IMR-90 (cell line): ENCODE results near the gene UBE2K. TPM values are rescaled to one million over a fixed set of nuclear protein-coding genes. Genes with fewer than 3 reads are reported as not detected.

ENCODE experiments used
- ATAC-seq: fragments of 200-7000 bp; cut with Tn5 transposase; 2 replicates; pipeline ENCODE4 v1.9.1; 2020; ENCODE audit warnings: low read depth, mild to moderate bottlenecking, moderate library complexity
- BruUV-seq: library from RNA; stranded (reverse); fragments of 400-500 nt; replicated peaks from 2 replicates; lab custom pipeline; 2021; lab: Mats Ljungman, UMichigan
- CTCF ChIA-PET: fragments of 300-600 bp; formaldehyde crosslinking; extraction: SDS; loops from one replicate; lab custom pipeline; 2021; ENCODE audit warnings: antibody characterized with exemption; lab: Yijun Ruan, JAX
- POLR2A ChIA-PET: fragments of 300-600 bp; sonication (Branson Sonifier 250); formaldehyde crosslinking; loops from one replicate; lab custom pipeline; 2022; ENCODE audit warnings: antibody characterized with exemption; ENCODE audit not compliant: unreplicated experiment; lab: Charles Lee
- DNase-seq: peaks from one replicate; pipeline ENCODE4 v3.0.0; 2013
- H2AFZ ChIP-seq: replicated peaks from 2 replicates; pipeline ENCODE3; 2013; ENCODE audit warnings: low read length, mild to moderate bottlenecking; ENCODE audit not compliant: poor library complexity
- H2AK5ac ChIP-seq: 2 replicates; pipeline ENCODE4 v1.6.1; 2013; ENCODE audit warnings: low read depth, low read length, inconsistent platforms
- H2AK9ac ChIP-seq: replicated peaks from 2 replicates; pipeline ENCODE3; 2013; ENCODE audit warnings: mild to moderate bottlenecking, low read depth, low read length, moderate library complexity; ENCODE audit not compliant: poor library complexity
- H2BK120ac ChIP-seq: 2 replicates; pipeline ENCODE4 v1.6.1; 2013; ENCODE audit warnings: low read depth, low read length, inconsistent platforms
- H2BK15ac ChIP-seq: 3 replicates; pipeline ENCODE4 v1.6.1; 2013; ENCODE audit warnings: low read depth, low read length, inconsistent platforms
- H2BK20ac ChIP-seq: 2 replicates; pipeline ENCODE4 v1.6.1; 2013; ENCODE audit warnings: low read depth, mild to moderate bottlenecking, inconsistent platforms, low read length, moderate library complexity
- H2BK5ac ChIP-seq: 2 replicates; pipeline ENCODE4 v1.6.1; 2013; ENCODE audit warnings: mild to moderate bottlenecking, low read depth, low read length, inconsistent platforms; ENCODE audit not compliant: poor library complexity, severe bottlenecking
- H3K14ac ChIP-seq: replicated peaks from 2 replicates; pipeline ENCODE4 v1.6.1; 2013; ENCODE audit warnings: low read depth, low read length, inconsistent platforms
- H3K18ac ChIP-seq: 2 replicates; pipeline ENCODE4 v1.6.1; 2013; ENCODE audit warnings: low read depth, low read length, control low read depth
- H3K23ac ChIP-seq: 2 replicates; pipeline ENCODE4 v1.6.1; 2013; ENCODE audit warnings: low read depth, low read length, inconsistent platforms
- H3K27ac ChIP-seq: 2 replicates; pipeline ENCODE4 v1.5.1; 2013; ENCODE audit warnings: mild to moderate bottlenecking, control low read depth, low read length; ENCODE audit not compliant: insufficient read depth
- H3K27me3 ChIP-seq: 2 replicates; pipeline ENCODE4 v1.6.1; 2013; ENCODE audit warnings: low read length; ENCODE audit not compliant: control insufficient read depth, insufficient read depth
- H3K36me3 ChIP-seq: 2 replicates; pipeline ENCODE4 v1.6.1; 2013; ENCODE audit warnings: low read length, mixed read lengths; ENCODE audit not compliant: control insufficient read depth, insufficient read depth
- H3K4ac ChIP-seq: 2 replicates; pipeline ENCODE4 v1.6.1; 2013; ENCODE audit warnings: low read depth, low read length, inconsistent platforms
- H3K4me1 ChIP-seq: 2 replicates; pipeline ENCODE4 v1.6.1; 2013; ENCODE audit warnings: low read length, mixed read lengths; ENCODE audit not compliant: control insufficient read depth, insufficient read depth
- H3K4me2 ChIP-seq: 2 replicates; pipeline ENCODE4 v1.6.1; 2013; ENCODE audit warnings: low read depth, mild to moderate bottlenecking, control low read depth, low read length, moderate library complexity
- H3K4me3 ChIP-seq: 2 replicates; pipeline ENCODE4 v1.5.1; 2013; ENCODE audit warnings: low read depth, mild to moderate bottlenecking, control low read depth, low read length, moderate library complexity; ENCODE audit not compliant: insufficient read depth
- H3K56ac ChIP-seq: 2 replicates; pipeline ENCODE4 v1.6.1; 2013; ENCODE audit warnings: low read length, inconsistent platforms; ENCODE audit not compliant: insufficient read depth; ENCODE audit errors: extremely low read depth
- H3K79me1 ChIP-seq, 2 experiments: 2 replicates each; pipeline ENCODE4 v1.6.1; 2013; ENCODE audit warnings: low read length in 2 of 2, inconsistent platforms in 1 of 2, low read depth in 1 of 2
- H3K9ac ChIP-seq: 2 replicates; pipeline ENCODE4 v1.6.1; 2013; ENCODE audit warnings: low read depth, low read length, control low read depth
- H3K9me1 ChIP-seq: 2 replicates; pipeline ENCODE4 v1.6.1; 2013; ENCODE audit warnings: low read length, inconsistent platforms; ENCODE audit not compliant: insufficient read depth
- H3K9me3 ChIP-seq: 2 replicates; pipeline ENCODE4 v1.6.1; 2013; ENCODE audit warnings: low read length; ENCODE audit not compliant: control insufficient read depth, insufficient read depth
- H4K20me1 ChIP-seq: 2 replicates; pipeline ENCODE4 v1.6.1; 2013; ENCODE audit warnings: low read length, inconsistent platforms; ENCODE audit not compliant: insufficient read depth
- H4K5ac ChIP-seq: 2 replicates; pipeline ENCODE4 v1.6.1; 2013; ENCODE audit warnings: mild to moderate bottlenecking, low read depth, low read length, control low read depth
- H4K8ac ChIP-seq, 2 experiments: 2 replicates each; pipeline ENCODE4 v1.6.1; 2013; ENCODE audit warnings: low read depth in 2 of 2, low read length in 2 of 2, control low read depth in 1 of 2, inconsistent platforms in 1 of 2
- H4K91ac ChIP-seq: 2 replicates; pipeline ENCODE4 v1.6.1; 2013; ENCODE audit warnings: low read depth, low read length, inconsistent platforms; ENCODE audit not compliant: insufficient read depth
- CEBPB ChIP-seq: IDR thresholded peaks from 2 replicates; pipeline ENCODE4 v1.6.1; 2012; ENCODE audit warnings: low read depth, low read length, improper control_type of control experiment
- CHD1 ChIP-seq: IDR thresholded peaks from 2 replicates; pipeline ENCODE4 v1.6.1; 2012; ENCODE audit warnings: low read depth, low read length, improper control_type of control experiment
- FOS ChIP-seq: fragments of 150-350 bp; IDR thresholded peaks from 2 replicates; pipeline ENCODE4 v1.6.1; 2016; ENCODE audit warnings: low read depth, low read length
- WGBS, 2 experiments: methylation state at CpG; one replicate each; pipeline versions ENCODE4 v1.1.5 to v1.1.7; 2013; ENCODE audit warnings: missing lambda C conversion rate in 2 of 2; ENCODE audit not compliant: insufficient read length in 1 of 2; ENCODE audit errors: extremely low coverage in 2 of 2; 5-methylcytosine and 5-hydroxymethylcytosine counted together
- dilution Hi-C: fragments of 300-500 bp; cut with HindIII; formaldehyde crosslinking; loops from one replicate; pipeline ENCODE4 v1.14.3; 2018; ENCODE audit warnings: low sequenced_read_pairs; ENCODE audit not compliant: unreplicated experiment
- in situ Hi-C: fragments of 300-500 bp; cut with MboI; formaldehyde crosslinking; loops from 3 replicates; pipeline ENCODE4 v1.14.3; 2019; ENCODE audit warnings: low sequenced_read_pairs, inconsistent platforms, mixed read lengths
- intact Hi-C: fragments of 100-400 bp; cut with micrococcal nuclease; formaldehyde crosslinking; loops from 2 replicates; pipeline ENCODE4 v1.10.0; 2022
- polyA plus RNA-seq, 3 experiments: library from polyadenylated mRNA; depleted of rRNA; stranded (reverse); fragments of >200 nt; gene quantifications; 2 replicates each; pipeline ENCODE4 v1.2.3, GENCODE V29; 2012; ENCODE audit warnings: low replicate concordance in 1 of 3
- total RNA-seq: library from RNA; depleted of rRNA; stranded (reverse); fragments of >200 nt; gene quantifications from 2 replicates; pipeline ENCODE4 v1.2.3, GENCODE V29; 2012
- TF ChIP-seq, protein P1 (sequence below): conservative IDR thresholded peaks from 2 replicates; pipeline ENCODE4 v1.5.1; 2012; ENCODE audit warnings: mild to moderate bottlenecking, low read depth, low read length, improper control_type of control experiment

Gene UBE2K
- total and polyA plus RNA-seq, 2 of the 4 experiments (the other 2 are of a cell fraction), result 17.7 to 44.8 TPM

DNA sequence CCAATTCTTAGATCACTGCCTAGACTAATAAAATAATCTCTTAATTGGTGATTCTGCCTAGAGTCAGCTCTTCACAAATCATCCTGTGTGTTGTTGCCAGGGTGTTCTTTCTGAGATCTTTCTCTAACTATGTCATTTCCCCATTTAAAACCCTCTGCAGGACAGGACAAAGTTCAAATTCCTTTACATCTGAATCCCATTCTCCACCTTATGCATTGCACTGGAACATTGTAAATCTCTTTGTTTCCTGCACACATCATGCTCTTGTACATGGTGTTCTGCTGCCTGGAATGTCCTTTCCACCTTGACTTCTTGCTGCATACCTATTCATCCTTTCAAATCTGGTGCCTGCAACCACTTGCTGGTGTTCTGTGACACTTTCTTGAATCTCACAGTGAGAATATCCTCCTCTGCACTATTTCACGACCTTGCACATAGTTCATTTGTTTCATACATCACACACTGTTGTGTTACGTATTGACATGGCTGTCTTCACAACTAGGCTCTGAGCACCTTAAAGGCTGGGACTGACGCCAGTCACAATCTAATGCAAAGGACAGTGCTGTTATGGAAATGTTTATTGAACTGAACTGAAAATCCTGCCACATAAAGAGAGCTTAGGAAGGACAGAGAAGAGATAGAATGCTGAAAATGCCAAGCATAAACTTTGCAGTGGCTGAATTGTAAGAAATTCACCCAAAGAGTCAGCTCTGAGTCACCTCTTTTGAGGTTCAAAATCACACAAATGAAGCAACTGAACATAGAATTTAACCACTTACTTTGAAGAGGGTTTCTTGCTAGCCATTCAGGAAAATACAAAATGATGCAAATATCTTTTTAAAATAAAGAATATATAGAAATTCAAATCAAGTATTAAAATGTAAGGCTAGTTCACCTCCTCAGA, 32.9 kb upstream of the UBE2K start:
- Histone ChIP-seq H3K9me1 (peaks cover 5% of the 10 kb centered on the region), H3K9me3 (no peaks in the 10 kb centered on the region), H3K23ac (peak overlapping the region; percentile 39; the same call in 1 of the 2 replicates), H3K27me3 (no peaks in the 10 kb centered on the region), H2AFZ (peak overlapping the region; percentile 64), H3K27ac (peak overlapping the region; percentile 46; the same call in 1 of the 2 replicates), H3K9ac (no peak overlapping the region; the same call in 1 of the 2 replicates), H3K56ac (no peak overlapping the region), H3K36me3 (no peaks in the 10 kb centered on the region), H3K4me2 (peak overlapping the region; percentile 82), H3K4me3 (no peak overlapping the region), H4K8ac (peak overlapping the region in 1 of 2 experiments; percentile 17; a peak in 2 of 4 replicates), H2BK5ac (peak overlapping the region; percentile 50), H4K91ac (no peak overlapping the region), H2BK15ac (no peak overlapping the region; the same call in 2 of the 3 replicates), H3K14ac (peak overlapping the region; percentile 7; the same call in 1 of the 2 replicates), H3K79me1 (no peaks in the 10 kb centered on the region), H3K4me1 (peaks cover 4% of the 10 kb centered on the region), H2BK120ac (0 out of 2 replicates have a peak overlapping the region, but pooled peaks have one; percentile 4), H3K18ac (peak overlapping the region; percentile 16; the same call in 1 of the 2 replicates), H2AK5ac (0 out of 2 replicates have a peak overlapping the region, but pooled peaks have one; percentile 8), H4K20me1 (peaks cover 5% of the 10 kb centered on the region; the same call in 1 of the 2 replicates), H3K4ac (peak overlapping the region; percentile 1; the same call in 1 of the 2 replicates), H2AK9ac (no peak overlapping the region), H4K5ac (peak overlapping the region; percentile 25; the same call in 1 of the 2 replicates), H2BK20ac (peak overlapping the region; percentile 31; the same call in 1 of the 2 replicates)
- no TSS peak for BruUV-seq
- 0% methylated on average over 1 of the region's 3 CpGs; no CpG with 5 or more reads in 1 of the 2 experiments for WGBS, 2 experiments
- in situ Hi-C loops, result no loop called here
- POLR2A ChIA-PET, result interaction anchor here (0.6 kb wide), 1 partner anchor 161 kb away, joined by 5 read pairs; no protein-coding TSS in a partner anchor
- intact Hi-C loops, result no loop called here
- dilution Hi-C loops, result no loop called here
- CTCF ChIA-PET, result interaction anchor here (0.8 kb wide), 1 partner anchor 314 kb away, joined by 8 read pairs; no protein-coding TSS in a partner anchor
- ATAC-seq (peak; percentile 93), DNase-seq (peak; percentile 75)
- no peak for TF ChIP-seq CHD1
- TF ChIP-seq, protein P1, sequence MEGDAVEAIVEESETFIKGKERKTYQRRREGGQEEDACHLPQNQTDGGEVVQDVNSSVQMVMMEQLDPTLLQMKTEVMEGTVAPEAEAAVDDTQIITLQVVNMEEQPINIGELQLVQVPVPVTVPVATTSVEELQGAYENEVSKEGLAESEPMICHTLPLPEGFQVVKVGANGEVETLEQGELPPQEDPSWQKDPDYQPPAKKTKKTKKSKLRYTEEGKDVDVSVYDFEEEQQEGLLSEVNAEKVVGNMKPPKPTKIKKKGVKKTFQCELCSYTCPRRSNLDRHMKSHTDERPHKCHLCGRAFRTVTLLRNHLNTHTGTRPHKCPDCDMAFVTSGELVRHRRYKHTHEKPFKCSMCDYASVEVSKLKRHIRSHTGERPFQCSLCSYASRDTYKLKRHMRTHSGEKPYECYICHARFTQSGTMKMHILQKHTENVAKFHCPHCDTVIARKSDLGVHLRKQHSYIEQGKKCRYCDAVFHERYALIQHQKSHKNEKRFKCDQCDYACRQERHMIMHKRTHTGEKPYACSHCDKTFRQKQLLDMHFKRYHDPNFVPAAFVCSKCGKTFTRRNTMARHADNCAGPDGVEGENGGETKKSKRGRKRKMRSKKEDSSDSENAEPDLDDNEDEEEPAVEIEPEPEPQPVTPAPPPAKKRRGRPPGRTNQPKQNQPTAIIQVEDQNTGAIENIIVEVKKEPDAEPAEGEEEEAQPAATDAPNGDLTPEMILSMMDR, result no peak
- TF ChIP-seq FOS, result peak; percentile 18; the same call in 1 of the 2 replicates
- peak; percentile 74; the same call in 1 of the 2 replicates for TF ChIP-seq CEBPB
